ACC112 (cell line): Measurements from ENCODE around the gene CAPZA1.

ENCODE experiments used
- H2AFZ ChIP-seq: fragments of 200-600 bp; sonication (generic); one replicate; pipeline ENCODE4 v1.6.0; 2017; ENCODE audit warnings: antibody characterized with exemption, low read length; ENCODE audit not compliant: unreplicated experiment
- H3K27ac ChIP-seq: fragments of 200-600 bp; sonication (generic); 2 replicates; pipeline ENCODE4 v1.5.1; 2014; ENCODE audit warnings: low read depth, mild to moderate bottlenecking, antibody characterized with exemption, low read length, moderate library complexity
- H3K27me3 ChIP-seq: fragments of 200-600 bp; sonication (generic); 2 replicates; pipeline ENCODE4 v1.6.1; 2014; ENCODE audit warnings: mild to moderate bottlenecking, antibody characterized with exemption, low read length, moderate library complexity, mixed read lengths; ENCODE audit not compliant: insufficient read depth
- H3K36me3 ChIP-seq: fragments of 200-600 bp; sonication (generic); 2 replicates; pipeline ENCODE4 v1.6.1; 2016; ENCODE audit warnings: mild to moderate bottlenecking, antibody characterized with exemption, low read length, moderate library complexity, mixed read lengths; ENCODE audit not compliant: insufficient read depth
- H3K4me1 ChIP-seq: fragments of 200-600 bp; sonication (generic); one replicate; pipeline ENCODE4 v1.6.1; 2016; ENCODE audit warnings: low read length, mixed read lengths; ENCODE audit not compliant: insufficient read depth, unreplicated experiment, control insufficient read depth
- H3K4me3 ChIP-seq: fragments of 200-600 bp; sonication (generic); 2 replicates; pipeline ENCODE4 v1.5.1; 2014; ENCODE audit warnings: mild to moderate bottlenecking, low read depth, low read length
- H3K79me2 ChIP-seq: fragments of 200-600 bp; sonication (generic); one replicate; pipeline ENCODE4 v1.6.0; 2016; ENCODE audit warnings: low read length; ENCODE audit not compliant: control insufficient read depth, unreplicated experiment, insufficient read depth

Gene CAPZA1

DNA sequence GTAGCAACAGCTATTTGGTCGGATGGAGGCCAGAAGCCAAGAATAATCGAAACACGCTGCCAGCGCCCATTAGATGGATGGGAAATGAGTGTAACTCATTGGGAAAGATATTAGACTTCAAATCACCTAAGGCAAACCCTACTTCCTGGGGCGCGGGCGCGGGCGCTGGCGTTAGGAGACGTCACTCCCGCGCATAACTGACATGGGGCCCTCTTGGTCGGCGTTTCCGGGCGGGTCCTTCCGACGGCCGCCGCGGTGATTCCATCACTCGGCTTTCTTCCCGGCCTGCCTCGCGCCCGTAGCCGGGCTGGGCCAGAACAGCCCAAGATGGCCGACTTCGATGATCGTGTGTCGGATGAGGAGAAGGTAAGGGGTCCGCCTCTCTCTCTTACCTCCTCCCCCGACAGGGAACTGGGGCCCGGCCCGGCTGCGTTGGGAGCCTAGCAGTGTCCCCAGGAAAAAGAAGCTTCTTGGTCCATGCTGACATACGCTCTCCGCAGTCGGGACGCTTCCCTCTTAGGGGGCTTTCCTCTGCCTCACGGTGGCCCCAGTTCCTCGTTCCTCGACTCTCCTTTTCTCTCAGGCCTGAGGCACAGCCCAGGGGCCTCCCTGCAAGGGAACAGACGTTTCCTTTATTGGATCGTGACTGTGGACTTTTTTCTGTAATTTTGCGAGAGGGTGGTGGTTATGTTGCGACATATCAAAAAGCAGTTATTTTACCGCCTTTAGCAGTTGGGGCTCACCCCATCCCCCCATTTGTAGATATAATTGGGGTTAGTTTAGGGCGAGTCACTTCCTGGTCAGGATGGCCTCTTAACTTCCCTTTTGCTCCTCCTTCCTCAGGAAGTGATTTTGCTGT is at the start of gene CAPZA1:
Gene CAPZA1, plus strand, starts transcription at position 315 of the 859 bp plus-strand sequence. Its CDS starts 13 bp downstream, at position 328.
- no peaks in the 10 kb centered on the region; the same call in 1 of the 2 replicates for H3K36me3 ChIP-seq
- H3K27me3 ChIP-seq, result no peaks in the 10 kb centered on the region
- peaks cover 22% of the 10 kb centered on the region for H3K4me1 ChIP-seq
- peak within 1 kb of the TSS; percentile 92 for H2AFZ ChIP-seq
- H3K27ac ChIP-seq, result peak within 1 kb of the TSS; percentile 99
- peak within 1 kb of the TSS; percentile 98 for H3K4me3 ChIP-seq
- H3K79me2 ChIP-seq, result peaks cover 91% of the 10 kb centered on the region

DNA sequence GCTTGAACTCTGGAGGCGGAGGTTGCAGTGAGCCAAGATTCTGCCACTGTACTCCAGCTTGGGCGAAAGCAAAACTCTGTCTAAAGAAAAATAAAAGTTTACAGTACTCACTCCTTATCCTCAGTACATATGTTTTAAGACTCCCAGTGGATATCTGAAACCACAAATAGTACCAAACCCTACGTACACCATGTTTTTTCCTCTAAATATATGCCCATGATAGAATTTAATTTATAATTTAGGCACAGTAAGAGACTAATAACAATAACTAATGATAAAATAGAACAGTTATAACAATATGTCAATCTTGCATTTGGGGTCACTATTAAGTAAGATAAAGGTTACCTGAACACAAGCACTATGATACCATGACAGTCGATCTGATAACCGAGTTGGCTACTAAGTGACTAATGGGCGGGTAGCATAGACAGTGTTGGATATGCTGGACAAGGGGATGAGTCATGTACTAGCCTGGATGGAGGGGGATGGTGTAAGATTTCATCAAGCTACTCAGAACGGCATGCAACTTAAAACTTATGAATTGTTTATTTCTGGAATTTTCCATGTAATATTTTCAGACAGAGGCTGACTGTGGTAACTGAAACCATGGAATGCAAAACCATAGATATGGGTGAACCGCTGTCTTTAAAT is 44.4 kb upstream of the CAPZA1 start:
- no peak overlapping the region for H3K4me3 ChIP-seq
- H2AFZ ChIP-seq, result no peak overlapping the region

DNA sequence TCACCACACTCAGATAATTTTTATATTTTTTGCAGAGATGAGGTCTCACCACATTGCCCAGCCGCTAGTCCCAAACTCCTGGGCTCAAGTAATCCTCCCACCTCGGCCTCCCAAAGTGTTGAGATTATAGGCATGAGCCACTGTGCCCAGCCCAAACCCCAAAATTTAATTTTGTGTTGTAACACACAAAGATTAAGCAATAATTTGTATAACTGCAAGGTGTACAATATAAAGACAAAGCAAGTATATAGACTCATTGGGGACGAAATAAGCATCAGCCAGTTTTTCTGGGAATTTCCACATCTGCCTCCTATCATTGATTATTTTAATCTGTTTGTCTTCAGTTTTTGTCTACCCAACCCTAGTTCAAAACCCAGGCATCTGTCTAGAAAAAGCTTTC is 43.4 kb upstream of the CAPZA1 start:
- H2AFZ ChIP-seq, result no peak overlapping the region
- H3K27ac ChIP-seq, result no peak overlapping the region
- H3K27me3 ChIP-seq, result no peaks in the 10 kb centered on the region
- no peaks in the 10 kb centered on the region for H3K79me2 ChIP-seq
- H3K4me3 ChIP-seq, result no peak overlapping the region
- peaks cover 7% of the 10 kb centered on the region for H3K4me1 ChIP-seq
- H3K36me3 ChIP-seq, result peaks cover 11% of the 10 kb centered on the region; the same call in 1 of the 2 replicates

More for the DNA sequence above, 44.4 kb upstream of the CAPZA1 start:
- Histone ChIP-seq H3K27ac (peak overlapping the region; percentile 21), H3K79me2 (no peaks in the 10 kb centered on the region), H3K27me3 (no peaks in the 10 kb centered on the region), H3K4me1 (peaks cover 7% of the 10 kb centered on the region), H3K36me3 (peaks cover 11% of the 10 kb centered on the region)

DNA sequence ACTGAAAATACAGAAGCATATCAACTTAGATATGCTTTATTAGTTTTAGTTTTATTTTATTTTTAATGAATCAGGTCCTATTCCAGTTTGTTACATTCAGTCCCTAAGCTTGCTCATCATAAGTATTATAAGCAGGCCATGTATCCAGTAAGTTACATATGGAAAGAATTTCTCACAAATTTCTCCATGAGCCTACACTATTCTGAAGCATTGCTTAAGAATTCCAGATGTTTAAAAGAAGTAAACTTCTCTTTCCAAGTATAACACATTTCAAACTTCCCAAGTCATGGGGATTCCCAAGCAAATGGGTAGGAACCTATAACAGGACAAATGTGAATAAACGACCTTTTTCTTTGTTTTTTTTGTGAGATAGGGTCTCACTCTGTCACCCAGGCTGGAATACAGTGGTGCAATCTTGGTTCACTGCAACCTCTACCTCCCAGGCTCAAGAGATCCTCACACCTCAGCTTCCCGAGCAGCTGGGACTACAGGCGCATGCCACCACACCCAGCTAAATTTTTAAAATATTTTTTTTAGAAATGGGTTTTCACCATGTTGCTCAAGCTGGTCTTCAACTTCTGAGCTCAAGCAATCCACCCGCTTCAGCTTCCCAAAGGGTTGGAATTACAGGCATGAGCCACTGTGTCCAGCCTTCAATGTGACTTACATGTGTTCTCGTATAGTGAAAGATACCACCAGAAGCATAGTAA is 39.7 kb upstream of the CAPZA1 start:
- Histone ChIP-seq H3K79me2 (no peaks in the 10 kb centered on the region), H3K27ac (no peak overlapping the region), H3K36me3 (0 out of 2 replicates have a peak, but pooled peaks cover 4% of the 10 kb centered on the region), H3K4me3 (no peak overlapping the region), H2AFZ (no peak overlapping the region), H3K4me1 (peaks cover 13% of the 10 kb centered on the region), H3K27me3 (no peaks in the 10 kb centered on the region)

DNA sequence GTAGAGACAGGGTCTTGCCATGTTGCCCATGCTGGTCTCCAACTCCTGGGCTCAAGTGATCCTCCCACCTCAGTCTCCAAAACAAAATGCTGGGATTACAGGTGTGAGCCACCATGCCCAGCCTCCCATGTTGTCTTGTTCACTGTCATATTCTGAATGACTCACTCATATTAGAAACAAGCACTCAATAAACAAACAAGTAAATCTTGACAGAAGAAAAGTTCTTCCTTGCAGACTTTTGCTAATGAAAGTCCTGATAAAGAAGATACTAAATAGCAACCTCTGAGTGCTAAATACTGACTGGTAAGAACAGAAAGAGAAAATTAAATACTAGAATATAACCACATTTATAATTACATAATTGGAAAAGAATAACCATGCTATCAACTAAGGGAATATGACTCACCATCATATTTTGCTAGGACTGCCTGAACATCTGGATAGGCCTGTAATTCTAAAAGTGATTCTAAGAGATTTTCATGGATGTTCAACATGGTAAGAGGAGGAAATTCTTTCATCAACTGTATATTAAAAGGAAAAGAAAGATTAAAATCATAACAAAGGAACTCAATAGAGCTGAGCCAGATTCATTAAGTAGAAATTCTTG is 37.9 kb upstream of the CAPZA1 start:
- Histone ChIP-seq H3K4me1 (peaks cover 6% of the 10 kb centered on the region), H2AFZ (no peak overlapping the region), H3K4me3 (no peak overlapping the region), H3K27ac (peak overlapping the region; percentile 1; the same call in 1 of the 2 replicates), H3K36me3 (no peaks in the 10 kb centered on the region), H3K79me2 (no peaks in the 10 kb centered on the region), H3K27me3 (no peaks in the 10 kb centered on the region)

DNA sequence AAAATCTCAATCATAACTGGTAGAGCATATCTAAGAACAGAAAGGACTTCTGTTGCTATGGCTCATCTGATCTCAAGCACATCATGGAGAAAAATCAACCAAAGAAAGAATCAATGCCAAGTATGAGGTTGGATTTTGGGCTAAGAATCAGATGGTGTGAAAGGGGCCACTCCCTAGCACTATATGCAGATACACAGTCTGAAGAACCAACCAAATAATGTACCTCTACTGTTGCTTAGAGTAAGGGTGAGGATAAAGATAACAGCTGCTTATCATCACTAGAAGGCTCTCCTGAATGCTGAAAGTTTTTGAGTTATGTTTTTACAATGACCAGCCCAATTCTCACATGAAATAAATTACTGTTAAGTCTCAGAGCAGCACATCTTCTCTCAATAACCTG is 36.3 kb upstream of the CAPZA1 start:
- no peaks in the 10 kb centered on the region for H3K27me3 ChIP-seq
- H3K27ac ChIP-seq, result no peak overlapping the region
- no peaks in the 10 kb centered on the region for H3K79me2 ChIP-seq
- H2AFZ ChIP-seq, result no peak overlapping the region
- no peak overlapping the region for H3K4me3 ChIP-seq
- H3K4me1 ChIP-seq, result peaks cover 6% of the 10 kb centered on the region
- peaks cover 9% of the 10 kb centered on the region for H3K36me3 ChIP-seq

DNA sequence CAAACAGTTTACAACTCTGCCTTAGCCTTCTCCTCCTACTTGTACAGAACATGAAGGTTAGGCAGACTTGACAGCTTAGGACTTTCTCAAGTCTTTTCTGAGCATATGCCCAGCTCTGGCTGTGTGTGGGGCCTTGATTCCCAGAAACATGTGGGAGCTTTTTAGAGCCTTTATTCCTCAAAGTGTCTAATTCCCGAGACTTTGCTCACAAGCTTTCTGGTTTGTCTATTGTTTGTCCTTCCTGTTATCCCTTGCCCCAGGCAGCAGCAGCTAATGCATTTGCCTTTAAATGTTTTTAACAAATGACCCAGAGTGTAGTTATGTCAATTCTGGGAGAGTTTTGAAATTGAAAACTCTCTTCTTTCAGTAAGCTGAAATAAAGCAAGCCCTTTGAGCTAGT is 29.9 kb upstream of the CAPZA1 start:
- no peak overlapping the region for H3K4me3 ChIP-seq
- H3K79me2 ChIP-seq, result no peaks in the 10 kb centered on the region
- H3K36me3 ChIP-seq, result peaks cover 39% of the 10 kb centered on the region
- no peak overlapping the region for H2AFZ ChIP-seq
- no peak overlapping the region for H3K27ac ChIP-seq
- H3K27me3 ChIP-seq, result no peaks in the 10 kb centered on the region
- H3K4me1 ChIP-seq, result peaks cover 2% of the 10 kb centered on the region

DNA sequence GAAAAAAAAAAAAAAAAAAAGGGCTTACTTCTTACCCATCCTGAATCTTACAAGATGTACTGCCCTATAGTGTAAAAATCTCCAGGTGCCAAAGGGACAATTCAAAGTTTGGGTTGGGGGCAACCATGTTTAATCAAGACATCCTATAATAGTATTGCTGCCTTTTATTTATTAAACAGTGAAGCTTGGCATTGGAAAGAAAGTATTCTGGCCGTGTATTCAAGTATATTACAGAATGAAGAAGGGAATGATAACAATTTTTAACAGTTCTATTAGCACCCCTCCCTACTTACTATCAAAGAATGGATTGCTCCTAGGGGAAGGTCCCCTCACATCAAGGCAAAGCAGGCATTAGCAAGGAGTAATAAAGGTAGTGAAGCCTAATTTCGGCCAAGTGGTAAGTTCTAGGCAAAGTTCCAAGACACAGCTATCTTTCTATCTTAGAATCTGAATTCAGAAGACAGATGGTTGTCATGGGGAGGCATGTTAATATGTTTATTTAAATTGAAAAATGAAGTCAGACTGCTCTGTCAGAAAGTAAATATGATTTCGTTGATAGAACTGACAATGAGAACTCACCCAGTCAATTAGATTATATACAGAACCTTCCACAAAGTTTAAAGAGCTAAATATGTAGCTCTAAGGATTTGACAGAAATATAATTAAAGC is 25.3 kb upstream of the CAPZA1 start:
- Histone ChIP-seq H3K4me1 (peaks cover 2% of the 10 kb centered on the region), H3K27ac (no peak overlapping the region), H3K27me3 (no peaks in the 10 kb centered on the region), H3K36me3 (peaks cover 31% of the 10 kb centered on the region), H3K79me2 (no peaks in the 10 kb centered on the region), H3K4me3 (no peak overlapping the region), H2AFZ (no peak overlapping the region)

DNA sequence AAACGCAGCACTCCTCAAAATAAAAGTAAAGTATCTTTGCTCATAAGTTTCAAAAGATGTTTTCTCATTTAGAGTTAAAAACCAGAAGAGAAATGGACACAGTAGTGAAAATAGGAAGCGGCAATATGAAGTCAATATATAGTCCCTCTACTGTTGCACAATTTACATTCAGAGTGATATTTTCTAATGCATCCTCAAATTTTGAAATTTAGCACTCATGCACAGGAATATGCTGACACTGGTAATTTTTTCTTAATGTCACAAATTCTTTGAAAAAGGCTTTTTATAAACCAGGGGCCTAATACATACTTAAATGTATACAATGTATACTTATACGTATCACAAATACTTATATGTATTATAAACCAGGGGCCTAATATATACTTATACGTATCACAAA is 20.2 kb upstream of the CAPZA1 start:
- H3K4me1 ChIP-seq, result no peaks in the 10 kb centered on the region
- H3K36me3 ChIP-seq, result peaks cover 23% of the 10 kb centered on the region
- H3K27ac ChIP-seq, result no peak overlapping the region

DNA sequence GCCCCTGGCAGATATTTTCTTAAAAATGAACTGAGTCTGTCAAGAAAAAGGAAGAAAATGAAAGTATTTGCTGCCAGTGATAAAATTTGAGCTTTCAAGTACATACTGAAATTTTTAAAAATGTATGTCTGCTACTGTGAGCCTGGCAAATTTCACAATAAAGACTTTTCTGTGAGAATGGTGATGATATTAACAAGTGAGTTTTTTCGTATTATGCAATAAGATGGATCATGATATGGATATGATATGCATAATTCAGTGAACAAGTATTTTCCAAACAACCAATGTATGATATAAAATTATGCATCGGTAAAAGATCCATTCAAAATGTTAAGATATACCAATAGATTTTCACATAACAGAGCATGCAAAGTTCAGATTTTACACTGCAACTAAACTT is 16.6 kb upstream of the CAPZA1 start:
- Histone ChIP-seq H3K79me2 (no peaks in the 10 kb centered on the region), H3K27ac (no peak overlapping the region), H3K4me3 (no peak overlapping the region), H2AFZ (no peak overlapping the region), H3K36me3 (peaks cover 26% of the 10 kb centered on the region), H3K27me3 (no peaks in the 10 kb centered on the region), H3K4me1 (no peaks in the 10 kb centered on the region)

More for the DNA sequence above, 20.2 kb upstream of the CAPZA1 start:
- Histone ChIP-seq H3K79me2 (no peaks in the 10 kb centered on the region), H3K27me3 (no peaks in the 10 kb centered on the region), H3K4me3 (no peak overlapping the region), H2AFZ (no peak overlapping the region)
